ENCODE measurements around the gene PDPN.

- TF ChIP-seq CTCF (IDR thresholded peaks at IDR 0.05 in 2 of 3, conservative IDR thresholded peaks at IDR 0.05 in 1 of 3; ENCODE audit: borderline replicate concordance in 1 of 3, insufficient read depth in 1 of 3, low read depth in 2 of 3, low read length in 2 of 3) (no peak), EZH2 (IDR thresholded peaks at IDR 0.05) (no peak), MAX (IDR thresholded peaks at IDR 0.05) (no peak), CEBPB (IDR thresholded peaks at IDR 0.05; ENCODE audit: low read depth) (no peak), RAD21 (IDR thresholded peaks at IDR 0.05; ENCODE audit: low read depth) (no peak), POLR2A (IDR thresholded peaks at IDR 0.05; ENCODE audit: borderline replicate concordance, extremely low read depth, insufficient read depth, insufficient read length) (no peak), POLR2AphosphoS5 (IDR thresholded peaks at IDR 0.05; ENCODE audit: low read depth, low read length) (no peak), ZNF274 (IDR thresholded peaks at IDR 0.05; ENCODE audit: low read depth, low read length) (no peak), SP1 (IDR thresholded peaks at IDR 0.05; ENCODE audit: low read depth) (no peak)
Measured at GRCh38 chr1:13622446-13622845, 38.8 kb downstream of the PDPN start.

Data from HCT116 (cell line).